GM12873 (cell line): Measurements from ENCODE around the gene WWC2.
A peak's percentile ranks its signal among the peaks of the same experiment; 100 is the strongest.

ENCODE experiments used
- TF ChIP-seq, protein P1 (sequence below): IDR thresholded peaks from 2 replicates; pipeline ENCODE4 v1.5.1; 2012; ENCODE audit warnings: low read depth, mild to moderate bottlenecking, moderate library complexity, low read length, control low read depth; ENCODE audit not compliant: insufficient read depth; ENCODE audit errors: missing control alignments

Gene WWC2

DNA sequence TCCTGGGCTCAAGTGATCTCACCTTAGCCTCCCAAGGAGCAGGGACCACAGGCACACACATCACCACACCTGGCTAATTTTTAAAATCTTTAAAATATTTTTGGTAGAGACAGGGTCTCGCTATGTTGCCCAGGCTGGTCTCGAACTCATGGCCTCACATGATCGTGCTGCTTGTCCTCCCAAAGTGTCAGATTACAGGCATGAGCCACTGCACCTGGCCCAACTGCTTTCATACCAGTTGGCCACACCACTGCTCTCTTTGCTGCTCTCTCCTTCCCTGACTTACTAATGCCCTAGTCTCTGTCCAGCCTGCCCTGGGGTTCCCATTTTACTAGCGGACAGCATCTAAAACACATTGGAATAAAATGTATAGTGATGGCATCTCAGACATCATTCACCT is 153.9 kb downstream of the WWC2 start:
- TF ChIP-seq, protein P1, sequence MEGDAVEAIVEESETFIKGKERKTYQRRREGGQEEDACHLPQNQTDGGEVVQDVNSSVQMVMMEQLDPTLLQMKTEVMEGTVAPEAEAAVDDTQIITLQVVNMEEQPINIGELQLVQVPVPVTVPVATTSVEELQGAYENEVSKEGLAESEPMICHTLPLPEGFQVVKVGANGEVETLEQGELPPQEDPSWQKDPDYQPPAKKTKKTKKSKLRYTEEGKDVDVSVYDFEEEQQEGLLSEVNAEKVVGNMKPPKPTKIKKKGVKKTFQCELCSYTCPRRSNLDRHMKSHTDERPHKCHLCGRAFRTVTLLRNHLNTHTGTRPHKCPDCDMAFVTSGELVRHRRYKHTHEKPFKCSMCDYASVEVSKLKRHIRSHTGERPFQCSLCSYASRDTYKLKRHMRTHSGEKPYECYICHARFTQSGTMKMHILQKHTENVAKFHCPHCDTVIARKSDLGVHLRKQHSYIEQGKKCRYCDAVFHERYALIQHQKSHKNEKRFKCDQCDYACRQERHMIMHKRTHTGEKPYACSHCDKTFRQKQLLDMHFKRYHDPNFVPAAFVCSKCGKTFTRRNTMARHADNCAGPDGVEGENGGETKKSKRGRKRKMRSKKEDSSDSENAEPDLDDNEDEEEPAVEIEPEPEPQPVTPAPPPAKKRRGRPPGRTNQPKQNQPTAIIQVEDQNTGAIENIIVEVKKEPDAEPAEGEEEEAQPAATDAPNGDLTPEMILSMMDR: no peak

DNA sequence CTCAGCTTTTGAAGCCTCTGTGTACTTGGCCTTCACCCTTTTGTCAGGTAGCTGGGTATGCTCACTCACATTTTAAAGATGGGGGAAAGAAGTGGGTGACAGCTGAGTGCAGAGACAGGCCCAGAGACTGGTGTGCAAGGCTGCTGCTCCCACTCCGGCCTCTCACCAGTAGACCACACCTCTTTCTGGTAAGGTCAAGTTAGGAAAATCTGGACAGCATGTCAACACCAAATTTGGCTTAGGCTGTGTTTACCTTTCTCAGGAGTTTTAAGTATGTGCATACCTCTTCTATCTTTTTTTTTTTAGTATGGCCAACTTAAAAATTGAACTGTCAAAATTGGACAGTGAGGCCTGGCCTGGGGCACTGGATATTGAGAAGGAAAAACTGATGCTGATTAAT is 154.4 kb downstream of the WWC2 start:
- TF ChIP-seq, protein P1: no peak

DNA sequence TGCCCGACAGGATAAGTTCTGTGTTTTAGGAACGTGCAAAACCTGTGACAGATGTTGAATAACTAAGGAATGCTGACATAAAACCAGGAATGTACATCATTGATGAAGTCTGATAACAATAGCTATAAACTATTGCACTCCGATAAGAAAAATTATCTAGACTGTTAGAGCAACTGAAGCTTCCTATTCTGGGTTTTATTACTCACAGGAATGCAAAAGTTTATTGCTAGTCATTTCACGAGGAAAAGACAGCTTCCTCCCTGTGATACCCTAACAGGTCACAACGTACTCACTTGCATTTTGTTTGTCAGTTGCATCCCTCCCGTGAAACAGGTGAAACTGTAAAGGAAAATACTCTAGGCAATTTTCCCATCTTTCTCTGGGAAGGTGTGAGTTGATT is 155.1 kb downstream of the WWC2 start:
- TF ChIP-seq, protein P1: no peak

DNA sequence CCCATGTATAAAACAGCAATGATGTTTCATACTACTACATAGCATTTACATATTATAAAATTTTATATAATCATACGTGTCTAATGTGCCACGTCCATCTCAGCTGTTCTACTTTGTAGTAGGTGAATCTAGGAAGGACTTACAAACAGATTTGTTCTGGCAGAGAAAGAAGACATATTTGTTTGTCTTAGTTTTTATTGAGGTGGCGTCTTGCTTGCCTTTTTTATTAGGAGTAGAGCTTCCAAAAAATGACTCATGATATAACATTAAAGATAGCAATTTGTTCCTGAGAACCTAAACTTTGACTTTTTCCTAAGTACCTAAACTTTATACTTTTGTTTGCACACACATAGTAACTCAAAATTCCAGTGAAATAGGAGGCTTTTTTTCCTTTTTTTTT is 156.4 kb downstream of the WWC2 start:
- TF ChIP-seq, protein P1: no peak

DNA sequence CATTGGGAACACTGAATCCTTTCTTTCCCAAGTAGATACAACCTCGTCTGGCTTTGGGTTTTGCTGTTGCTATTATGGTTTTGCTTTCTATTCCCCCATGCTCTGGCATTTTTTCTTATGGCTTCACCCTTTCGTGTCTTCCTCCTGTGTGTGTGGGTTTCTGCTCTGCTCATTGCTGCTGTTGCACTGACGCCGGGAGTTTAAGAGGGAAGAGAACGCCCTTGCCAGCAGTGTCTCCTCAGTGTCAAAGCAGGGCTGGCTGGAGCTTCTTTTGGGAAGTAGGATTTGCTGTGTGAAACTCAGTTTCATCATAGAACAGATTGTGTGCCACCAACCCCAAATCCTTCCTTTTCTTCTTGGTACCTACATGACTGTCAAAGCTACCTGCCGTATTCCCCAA is 157.3 kb downstream of the WWC2 start:
- TF ChIP-seq, protein P1: no peak

DNA sequence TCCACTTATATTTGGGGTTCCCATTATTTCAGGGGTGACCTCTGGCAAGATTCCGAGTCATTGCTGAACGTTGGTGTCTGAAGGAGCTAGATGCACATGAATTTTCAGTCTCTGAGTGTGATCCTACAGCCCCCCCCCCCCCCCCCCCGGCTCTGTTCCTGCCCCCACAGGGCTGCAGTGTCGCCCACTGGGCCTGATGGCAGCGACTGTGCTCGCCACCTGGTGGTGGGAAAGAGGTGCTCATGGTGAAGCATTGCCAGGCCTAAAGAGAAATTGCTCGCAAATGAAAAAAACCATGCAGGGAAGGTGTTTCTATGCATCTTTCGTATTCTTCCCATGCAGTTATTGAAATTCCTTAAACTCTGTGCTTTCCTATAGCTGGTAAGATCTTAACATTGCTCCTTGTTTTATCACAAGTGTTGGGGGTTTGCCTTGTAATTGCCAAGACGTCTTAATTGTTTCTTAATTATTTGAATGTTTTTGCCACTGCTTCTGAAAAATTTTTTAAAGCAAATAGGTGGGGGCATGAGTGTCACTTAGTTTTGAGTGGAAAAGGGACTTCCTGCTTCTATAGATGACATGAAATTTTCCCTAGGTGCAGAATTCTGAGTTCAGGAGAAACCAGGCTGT is 157.8 kb downstream of the WWC2 start:
- TF ChIP-seq, protein P1: peak; percentile 85

DNA sequence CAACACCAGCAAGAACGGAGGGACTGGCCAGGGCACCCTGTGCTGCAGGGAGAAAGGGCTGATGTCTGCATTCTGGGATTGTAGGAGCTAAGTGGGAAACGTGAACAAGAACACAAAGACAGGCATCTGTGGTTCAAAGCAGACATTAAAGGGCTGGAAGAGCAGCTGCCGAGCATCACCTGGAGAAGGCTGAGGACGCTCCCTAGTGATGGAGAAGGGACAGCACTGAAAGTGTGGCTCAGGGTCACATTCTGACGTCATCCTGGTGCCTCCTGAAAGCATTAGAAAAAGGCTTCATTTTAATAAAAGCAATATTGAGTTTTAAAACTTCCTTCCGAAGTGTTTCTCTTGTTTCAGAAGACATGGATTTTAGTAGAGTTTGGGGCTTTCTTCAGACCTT is 158.8 kb downstream of the WWC2 start:
- TF ChIP-seq, protein P1: no peak
